HPDE6-E6E7 (cell line): ENCODE results near the gene JMJD7.
"Not testable (repeated sequence)": the region's sequence is repeated elsewhere in the genome, so short reads cannot be mapped to it uniquely, and the experiment has no call there.

Experiments used
- DNase-seq: peaks from one replicate; pipeline ENCODE4 v3.0.0; 2011; ENCODE audit warnings: missing footprints; ENCODE audit errors: extremely low spot score

The JMJD7 gene

DNA sequence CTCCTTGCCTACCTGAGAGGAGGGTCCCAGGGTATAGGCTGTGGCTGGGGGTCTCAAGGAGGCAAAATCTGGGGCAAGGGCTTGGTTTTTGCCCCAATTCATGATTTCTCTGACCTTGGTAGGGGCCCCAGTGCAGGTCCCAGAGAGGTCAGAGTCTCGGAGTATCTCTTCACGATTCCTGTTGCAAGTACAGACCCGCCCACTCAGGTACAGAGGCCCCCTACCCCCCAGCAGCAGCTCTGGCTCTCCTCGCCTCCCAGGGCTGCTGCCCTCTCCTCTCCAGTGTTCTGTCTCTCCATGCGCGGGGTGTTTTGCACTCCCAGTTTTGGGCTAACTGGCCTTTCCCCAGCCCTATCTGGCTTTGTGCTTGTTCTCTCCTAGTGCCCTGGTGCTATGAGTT is 5.4 kb upstream of the JMJD7 start:
- no peak for DNase-seq

DNA sequence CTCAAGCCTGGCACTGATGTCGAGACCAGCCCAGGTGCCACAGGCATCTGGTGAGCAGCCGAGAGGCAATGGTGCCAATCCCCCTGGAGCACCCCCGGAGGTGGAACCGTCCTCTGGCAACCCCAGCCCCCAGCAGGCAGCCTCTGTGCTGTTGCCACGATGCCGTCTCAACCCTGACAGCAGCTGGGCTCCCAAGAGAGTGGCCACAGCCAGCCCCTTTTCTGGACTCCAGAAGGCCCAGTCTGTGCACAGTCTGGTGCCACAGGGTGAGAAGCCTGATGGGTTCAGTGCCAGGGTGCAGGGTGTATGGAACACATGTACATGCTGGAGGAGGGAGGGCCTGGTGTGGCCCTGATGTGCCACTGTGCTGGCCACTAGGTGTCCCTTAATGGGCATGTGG is 4.9 kb upstream of the JMJD7 start:
- DNase-seq, result no peak

DNA sequence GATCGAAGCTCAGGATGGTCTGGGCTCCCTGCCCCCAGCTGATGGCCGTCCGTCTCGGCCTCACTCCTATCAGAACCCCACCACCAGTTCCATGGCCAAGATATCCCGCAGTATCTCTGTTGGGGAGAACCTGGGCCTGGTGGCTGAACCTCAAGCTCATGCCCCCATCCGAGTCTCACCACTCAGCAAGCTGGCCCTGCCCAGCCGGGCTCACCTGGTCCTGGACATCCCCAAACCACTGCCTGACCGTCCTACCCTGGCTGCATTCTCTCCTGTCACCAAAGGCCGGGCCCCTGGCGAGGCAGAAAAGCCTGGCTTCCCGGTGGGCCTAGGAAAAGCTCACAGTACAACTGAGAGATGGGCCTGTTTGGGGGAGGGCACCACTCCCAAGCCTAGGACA is 4.4 kb upstream of the JMJD7 start:
- no peak for DNase-seq

DNA sequence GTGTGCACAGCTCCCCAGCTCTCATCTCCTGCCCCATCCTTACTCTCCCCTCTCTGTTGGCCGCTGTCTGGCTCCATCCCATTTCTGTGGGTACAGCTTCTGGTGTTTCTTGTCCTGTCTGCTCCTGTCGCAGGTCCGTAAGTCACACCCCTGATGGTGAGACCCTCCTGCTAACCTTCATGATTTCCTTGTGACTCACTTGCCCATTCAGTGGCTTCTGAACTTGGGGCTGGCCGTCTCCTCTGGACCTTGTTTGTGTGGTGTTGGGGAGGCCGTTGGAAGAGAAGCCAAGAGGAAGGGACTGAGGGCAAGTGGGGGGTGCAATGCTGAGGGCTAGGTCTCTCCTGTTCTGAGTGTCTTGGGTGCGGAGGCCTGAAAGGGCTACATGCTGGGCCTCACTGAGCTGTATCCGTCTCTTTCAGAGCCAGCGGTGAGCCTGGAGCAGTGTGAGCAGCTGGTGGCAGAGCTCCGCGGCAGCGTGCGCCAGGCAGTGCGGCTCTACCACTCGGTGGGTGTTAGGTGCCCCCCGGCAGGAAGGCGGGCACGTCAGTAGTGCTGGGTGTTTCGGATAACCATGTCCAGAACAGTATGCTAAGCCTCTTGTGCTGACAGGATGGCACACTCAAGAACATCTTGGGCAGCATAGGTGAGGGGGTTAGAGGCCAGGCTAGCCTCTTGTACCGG is 3.7 kb upstream of the JMJD7 start:
- DNase-seq, result no peak

DNA sequence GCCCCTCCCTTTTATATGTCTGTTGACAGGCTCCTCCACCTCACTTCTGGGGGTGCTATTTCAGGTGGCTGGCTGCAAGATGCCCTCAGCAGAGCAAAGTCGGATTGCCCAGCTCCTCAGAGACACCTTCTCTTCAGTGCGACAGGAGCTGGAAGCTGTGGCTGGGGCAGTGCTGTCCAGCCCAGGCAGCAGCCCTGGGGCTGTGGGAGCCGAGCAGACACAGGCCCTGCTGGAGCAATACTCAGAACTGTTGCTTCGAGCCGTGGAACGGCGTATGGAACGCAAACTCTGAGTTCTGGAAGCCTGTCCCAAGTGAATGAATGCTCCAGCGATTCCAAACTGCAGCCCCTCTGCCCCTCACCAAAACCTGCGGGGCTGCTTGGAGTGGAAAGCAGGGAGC is 2.7 kb upstream of the JMJD7 start:
- no peak for DNase-seq

DNA sequence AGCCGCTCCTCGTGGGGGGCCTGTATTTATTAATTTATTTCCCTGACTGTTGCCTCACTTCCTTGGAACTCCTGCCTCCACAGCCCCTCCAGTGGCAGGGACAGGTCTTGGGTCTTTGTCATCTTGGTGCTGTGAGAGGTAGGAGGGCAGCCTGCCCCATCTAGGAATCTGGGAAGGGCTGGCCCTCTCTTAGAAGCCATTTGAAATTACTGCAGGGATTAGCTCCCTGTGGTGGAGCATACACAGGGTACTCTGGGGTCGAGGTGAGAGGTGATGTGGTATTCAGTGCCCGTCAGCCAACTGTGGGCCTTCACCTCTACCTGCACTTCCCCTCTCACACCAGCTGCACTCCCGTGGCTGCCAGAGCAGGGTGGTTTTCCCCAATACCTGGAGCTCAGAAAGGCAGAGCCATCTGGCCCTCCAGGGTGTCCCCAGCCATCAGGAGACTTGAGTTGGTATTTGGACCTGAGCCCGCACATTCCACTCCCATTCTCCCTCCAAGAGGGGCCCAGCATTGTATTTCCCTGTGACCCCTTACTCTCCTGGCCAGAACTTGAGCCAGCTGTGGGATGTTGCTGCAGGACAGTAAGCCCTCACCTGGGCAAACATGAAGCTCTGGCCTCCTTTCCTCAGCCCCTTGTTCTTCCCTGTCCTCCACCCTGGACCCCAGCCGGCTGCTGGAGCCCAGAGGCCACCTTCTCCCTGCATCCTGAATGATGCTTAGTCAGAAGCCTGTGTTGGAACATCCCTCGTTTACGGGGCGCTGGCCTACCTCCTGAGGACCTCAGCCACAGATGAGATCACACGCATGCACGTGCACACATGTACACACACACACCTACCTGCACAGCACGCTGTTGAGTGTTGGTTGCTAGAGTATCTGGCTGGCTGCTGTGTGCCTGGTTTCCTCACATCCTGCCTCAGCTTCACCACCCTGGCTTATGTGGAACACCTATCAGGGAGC is 2.0 kb upstream of the JMJD7 start:
- DNase-seq, result no peak

DNA sequence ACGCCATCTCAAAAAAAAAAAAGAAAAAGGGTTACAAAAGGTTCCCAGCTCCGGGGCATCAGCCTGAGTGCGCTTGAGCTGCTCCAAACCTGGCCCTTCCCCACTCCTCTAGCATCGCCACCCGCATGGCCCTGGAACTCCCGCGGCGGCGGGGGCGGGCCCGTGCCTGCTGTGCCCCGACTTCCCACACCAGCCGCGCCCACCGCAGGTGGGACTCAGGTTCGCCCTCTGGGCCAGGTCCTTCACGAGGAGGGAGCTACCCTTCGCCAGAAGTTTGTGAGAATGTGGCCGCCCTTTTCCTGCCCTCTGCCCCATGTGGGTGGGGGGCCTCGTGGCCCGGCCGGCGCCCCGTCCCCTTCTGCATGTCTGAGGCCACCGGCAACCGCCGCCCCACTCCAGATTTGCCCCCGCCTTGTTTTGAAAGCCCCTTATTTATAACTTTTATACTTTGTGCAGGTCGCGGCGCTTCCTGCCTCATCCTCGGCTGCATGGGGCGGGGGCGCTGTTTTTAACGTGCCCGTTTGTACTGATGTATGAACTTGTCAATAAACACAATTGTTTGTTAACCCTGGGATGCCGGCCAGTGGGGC is 507 bp upstream of the JMJD7 start:
- no peak for DNase-seq

DNA sequence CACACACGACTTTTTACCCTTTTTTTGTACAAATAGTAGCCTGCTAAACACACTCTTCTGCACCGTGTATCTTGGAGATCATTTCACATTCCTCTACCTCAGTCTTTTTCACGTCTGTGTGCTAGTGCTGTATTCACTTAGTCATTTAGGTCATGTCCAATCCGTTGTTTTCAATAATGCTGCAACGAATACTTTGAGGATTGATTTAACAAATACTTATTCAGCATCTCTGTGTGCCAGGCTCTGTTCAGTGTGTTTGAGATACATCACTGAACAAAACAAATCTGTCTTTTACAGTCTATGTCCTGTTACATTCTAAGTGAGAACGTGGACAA is 882 bp downstream of the JMJD7 start:
- DNase-seq, result no peak

DNA sequence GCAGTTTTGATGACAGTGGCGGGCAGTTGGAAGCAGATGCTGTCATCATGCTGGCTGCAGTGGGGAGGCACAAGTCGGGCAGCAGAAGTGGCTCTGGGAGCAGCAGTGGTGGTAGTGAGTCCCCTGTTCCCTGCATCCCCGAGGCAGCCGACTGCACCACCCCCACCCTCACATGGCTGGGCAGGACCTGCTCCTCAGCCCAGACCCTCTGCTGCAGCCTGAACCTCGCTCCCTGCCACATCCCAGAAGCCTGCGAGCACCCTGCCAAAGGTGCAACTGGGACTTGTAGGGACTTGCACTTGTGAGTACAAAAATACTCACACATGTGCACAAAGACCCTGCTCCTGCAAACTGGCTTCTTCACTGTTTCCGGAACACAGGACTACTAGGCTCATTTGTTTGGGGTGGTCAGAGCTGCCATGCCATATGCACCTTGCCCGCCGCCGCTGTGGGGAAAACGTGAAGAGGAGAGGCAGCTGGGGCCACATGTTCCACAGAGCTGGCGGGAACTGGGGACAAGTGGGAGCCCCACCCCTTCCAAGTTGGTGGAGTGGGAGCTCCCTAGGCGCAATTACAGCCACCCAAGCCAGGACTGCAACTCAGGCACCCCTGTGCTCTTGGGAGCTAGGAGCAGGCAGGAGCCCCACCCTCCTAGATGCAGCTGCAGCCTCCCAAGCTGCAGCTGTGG is 2.2 kb downstream of the JMJD7 start:
- DNase-seq, result no peak

DNA sequence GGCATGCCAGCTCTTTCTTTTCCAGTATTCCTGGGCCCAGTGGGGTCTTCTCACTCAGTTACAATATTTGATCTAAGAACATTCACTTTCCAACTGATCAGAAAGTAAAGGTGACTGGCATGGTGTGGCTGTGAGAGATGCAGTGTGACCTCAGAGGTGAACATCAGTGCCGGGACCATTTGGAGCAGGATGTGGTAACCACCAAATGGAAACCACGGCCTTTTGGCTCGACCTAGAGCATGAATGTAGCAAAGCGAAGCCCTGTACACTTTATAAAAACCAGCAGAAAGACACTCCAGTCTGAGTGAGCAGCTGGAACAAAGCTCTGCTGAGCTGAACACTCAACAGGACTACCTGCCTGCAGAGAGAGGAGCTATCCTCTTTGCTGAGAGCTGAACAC is 3.4 kb downstream of the JMJD7 start:
- not testable (repeated sequence) for DNase-seq

DNA sequence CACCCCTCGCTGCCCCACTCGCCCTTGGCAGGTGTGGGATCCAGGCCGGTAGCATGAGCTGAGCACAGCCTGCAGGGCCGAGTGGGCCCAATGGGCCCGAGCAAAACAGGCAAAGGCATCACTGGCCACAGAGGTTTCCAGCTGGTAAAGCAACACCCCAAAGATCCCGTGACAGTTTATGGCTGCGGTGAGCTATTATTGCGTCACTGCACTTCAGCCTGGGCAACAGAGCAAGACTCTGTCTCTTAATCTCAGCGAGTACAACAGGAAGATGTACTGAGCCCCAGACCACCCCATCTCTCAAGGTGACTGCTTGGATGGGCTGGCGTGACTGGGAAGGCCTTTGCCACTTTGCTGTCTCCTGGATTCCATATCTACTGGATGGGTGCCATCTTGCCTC is 4.3 kb downstream of the JMJD7 start:
- DNase-seq, result no peak

DNA sequence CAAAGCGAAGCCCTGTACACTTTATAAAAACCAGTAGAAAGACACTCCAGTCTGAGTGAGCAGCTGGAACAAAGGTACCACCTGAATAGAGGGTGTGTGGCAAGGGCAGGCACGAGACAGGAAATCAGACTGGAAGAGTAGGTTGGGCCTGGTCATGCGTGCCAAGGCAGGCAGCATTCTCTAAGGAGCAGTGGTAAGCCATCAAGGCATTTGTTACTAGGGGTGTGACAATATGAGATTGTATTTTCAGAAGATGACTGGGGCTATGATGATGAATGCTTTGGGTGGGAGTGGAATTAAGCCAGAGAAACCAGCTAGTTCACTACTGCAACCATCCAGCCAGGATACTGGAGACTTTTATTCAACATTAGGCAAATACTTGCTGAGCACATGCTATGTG is 5.0 kb downstream of the JMJD7 start:
- peak; percentile 94 for DNase-seq

DNA sequence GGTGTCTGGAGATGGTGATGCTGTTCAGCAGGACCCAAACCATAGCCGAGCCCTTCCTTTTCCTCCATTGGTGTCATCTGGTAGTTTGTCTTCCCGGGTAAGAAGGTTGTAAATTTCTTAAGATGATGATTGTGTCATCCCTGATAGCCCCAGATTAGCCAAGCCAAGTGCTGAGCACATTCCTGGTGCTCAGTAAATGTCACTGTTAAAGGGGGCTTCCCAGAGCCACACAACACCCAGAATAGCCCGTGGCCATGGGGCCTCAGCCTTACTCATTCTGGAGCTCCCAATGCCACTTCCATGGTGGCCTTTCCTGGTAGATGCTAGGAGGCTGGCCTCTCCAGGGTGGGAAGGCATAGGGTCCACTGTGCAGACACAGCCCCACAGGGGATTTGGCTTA is 6.2 kb downstream of the JMJD7 start:
- DNase-seq, result no peak

DNA sequence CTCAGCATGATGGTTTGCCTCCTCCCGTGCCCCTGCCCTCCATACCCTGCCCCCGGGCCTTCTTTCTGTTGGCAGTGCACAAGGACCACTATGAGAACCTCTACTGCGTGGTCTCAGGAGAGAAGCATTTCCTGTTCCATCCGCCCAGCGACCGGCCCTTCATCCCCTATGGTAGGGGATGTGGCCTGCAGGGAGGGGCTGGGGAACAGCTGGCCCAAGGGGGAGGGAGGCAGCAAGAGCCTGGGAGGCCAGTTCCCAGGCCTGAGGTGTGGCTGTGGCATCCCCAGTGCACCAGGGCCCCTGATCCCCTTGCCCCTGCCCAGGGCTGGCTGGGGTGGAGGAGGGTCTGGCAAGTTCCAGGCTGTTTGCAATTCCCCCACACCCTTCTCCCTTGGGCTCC is 8.2 kb downstream of the JMJD7 start:
- DNase-seq, result no peak

DNA sequence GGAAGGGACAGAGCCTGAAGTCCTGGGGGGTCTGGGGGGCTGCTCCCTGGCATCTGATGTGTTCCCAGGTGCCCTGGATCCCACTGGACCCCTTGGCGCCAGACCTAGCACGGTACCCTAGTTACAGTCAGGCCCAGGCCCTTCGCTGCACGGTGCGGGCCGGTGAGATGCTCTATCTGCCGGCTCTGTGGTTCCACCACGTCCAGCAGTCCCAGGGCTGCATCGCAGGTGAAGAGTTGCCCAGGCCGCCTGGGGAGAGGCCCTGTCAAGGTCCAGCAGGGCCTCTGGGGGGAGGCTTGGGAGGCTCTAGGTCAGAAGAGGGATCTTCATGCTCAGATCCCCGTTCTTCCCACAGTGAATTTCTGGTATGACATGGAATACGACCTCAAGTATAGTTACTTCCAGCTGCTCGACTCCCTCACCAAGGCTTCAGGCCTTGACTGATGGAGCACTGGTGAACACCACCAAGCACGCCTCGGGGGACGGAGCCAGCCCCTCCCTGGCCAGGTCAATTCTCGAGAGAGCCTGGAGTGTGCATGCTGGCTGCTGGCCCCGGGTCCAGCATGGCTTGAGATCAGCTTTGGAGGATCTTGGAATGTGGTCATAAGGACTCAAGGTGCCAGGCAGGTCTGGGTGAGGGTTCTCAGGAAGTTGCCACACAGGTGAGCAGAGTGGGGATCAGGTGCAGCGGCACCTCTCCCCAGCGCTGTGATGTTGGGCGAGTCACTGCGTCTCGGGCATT is 9.0 kb downstream of the JMJD7 start:
- no peak for DNase-seq

DNA sequence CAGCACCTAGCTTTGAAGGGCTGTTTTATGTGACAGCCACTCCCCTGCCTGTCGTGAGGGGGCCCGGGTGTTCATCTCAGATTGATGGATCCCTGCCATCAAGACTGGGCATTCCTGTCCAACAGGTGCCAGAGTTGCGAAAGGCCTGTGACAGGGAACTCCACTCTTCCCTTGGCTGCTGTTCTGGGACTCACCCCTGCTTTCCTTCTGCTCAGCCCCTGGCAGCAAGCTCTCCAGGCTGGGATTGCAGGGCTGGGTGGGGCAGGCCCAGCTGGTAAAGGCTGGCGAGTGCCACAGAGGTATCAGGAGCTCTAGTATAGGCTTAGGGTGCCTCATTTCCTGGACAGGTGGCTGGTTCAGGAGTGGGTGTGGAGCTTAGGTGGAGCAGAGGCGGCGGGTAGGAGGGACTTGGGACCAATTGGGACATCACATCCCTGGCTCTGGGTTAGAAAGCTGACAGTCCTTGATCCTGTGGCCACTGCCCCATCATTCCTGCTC is 10.6 kb downstream of the JMJD7 start, which contains the start of gene PLA2G4B:
TSS of gene PLA2G4B (plus strand) at position 448 of the 498 bp plus-strand sequence. CDS start 67 bp downstream, outside the sequence.
- DNase-seq, result peak; percentile 63

DNA sequence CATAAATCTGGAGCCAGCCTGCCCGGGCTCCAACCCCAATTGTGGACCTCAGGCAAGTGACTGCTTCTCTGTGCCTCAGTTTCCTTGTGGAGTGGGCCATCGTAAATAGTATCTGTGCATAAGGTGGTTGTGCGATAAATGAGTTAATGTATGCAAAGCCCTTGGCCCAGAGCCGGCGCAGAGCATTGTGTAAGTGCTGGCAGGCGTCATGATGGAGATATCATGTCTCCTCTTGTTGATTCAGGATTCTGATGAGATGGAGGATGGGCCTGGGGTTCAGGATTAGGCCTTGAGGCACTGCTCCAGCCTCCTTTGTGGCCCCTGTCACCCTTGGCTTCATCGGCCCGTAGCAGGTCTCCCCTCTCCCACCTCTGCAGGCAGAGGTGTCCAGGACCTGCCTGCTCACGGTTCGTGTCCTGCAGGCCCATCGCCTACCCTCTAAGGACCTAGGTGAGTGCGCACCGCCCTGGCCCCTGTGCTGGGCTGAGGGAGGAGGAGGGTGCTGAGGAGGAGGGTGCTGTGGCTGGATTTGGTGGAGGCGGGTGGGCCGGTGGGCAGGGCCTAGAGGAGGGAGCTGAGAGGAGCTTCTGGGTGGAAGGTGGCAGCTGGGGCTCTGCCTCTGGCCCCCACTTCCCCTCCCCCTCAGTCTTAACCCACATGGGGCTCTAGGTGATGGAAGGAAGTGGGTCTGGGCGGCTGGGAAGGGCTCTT is 12.0 kb downstream of the JMJD7 start:
- no peak for DNase-seq

DNA sequence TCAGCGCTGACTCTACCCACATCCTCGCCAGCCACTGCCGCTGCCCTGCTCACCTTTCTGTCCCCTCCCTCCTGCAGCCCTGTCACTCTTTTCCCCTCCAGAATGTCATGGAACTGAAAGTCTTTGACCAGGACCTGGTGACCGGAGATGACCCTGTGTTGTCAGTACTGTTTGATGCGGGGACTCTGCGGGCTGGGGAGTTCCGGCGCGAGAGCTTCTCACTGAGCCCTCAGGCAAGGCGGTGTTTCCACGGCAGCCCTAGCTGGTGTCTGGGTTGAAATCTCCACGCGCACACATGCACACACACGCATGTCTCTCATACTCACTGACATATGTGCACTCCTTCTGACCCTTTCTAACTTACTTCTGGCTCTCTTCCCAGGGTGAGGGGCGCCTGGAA is 12.8 kb downstream of the JMJD7 start:
- no peak for DNase-seq

DNA sequence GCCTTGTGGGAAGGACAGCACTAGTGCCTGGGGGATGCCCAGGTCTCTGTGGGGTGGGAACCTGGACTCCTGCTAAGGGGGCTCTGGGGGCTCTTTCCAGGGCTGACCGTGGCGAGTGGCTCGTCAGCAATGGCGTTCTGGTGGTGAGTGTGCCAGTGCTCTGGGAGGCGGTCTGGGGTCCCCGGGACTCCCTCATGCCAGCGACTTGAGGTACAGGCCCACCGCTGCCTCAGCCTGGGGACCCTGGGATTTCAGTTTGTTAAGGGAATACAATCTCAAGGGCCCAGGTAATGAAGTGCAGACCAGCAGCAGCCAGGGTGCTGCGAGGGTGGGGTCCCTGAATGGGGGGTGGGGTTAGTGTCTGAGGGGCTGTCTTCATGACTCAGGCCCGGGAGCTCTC is 13.2 kb downstream of the JMJD7 start:
- no peak for DNase-seq

DNA sequence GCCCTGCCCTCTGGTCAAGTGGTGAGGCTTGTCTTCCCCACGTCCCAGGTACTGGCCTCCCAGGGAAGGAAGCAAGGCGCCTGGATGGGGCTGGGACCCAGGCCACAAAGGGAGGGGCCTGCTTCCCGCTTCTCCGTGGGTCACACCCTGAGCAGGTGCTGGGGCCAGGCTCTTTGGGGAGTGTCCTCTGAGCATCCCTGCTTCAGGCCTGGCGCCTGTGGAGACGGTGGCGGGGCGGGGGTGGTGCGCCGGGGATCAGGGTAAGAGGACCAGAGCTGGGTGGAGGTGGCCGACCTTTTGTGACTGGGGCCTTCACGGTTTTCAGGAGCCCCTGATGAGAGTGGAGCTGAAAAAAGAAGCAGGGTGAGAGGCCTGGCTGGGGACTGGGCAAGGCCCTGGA is 14.3 kb downstream of the JMJD7 start:
- no peak for DNase-seq

DNA sequence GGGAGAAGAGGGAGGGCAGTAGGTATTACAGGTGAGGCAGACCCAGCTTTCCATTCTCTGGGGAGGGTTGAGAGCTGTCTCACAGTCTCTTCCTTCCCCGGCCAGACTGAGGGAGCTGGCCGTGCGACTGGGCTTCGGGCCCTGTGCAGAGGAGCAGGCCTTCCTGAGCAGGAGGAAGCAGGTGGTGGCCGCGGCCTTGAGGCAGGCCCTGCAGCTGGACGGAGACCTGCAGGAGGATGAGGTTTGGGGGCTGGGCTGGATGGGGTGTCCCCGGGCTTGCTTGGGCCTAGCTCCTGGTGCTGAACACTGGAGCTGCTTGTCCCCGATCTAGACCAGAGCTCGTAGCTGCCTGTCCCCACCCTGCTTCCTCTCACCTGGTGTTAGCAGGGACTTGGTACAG is 15.7 kb downstream of the JMJD7 start:
- DNase-seq, result no peak
